ENCODE data around the gene IBA57. TPM values are rescaled to one million over a fixed set of nuclear protein-coding genes. Genes with fewer than 3 reads are reported as not detected.
"Not testable (repeated sequence)": the region's sequence is repeated elsewhere in the genome, so short reads cannot be mapped to it uniquely, and the experiment has no call there.

The IBA57 gene
- total and polyA plus RNA-seq, 8 donors = 5.3 to 13.5 (median 7.1) TPM

- peaks cover 0 to 22% of the 10 kb centered on the region in 2 donors for H3K4me1 ChIP-seq
- intact Hi-C loops (cut with DNase I) = no loop called here
- H3K36me3 ChIP-seq = peaks cover 0 to 6% of the 10 kb centered on the region in 2 donors
- DNase-seq = no peak
- no peaks in the 10 kb centered on the region for H3K27me3 ChIP-seq
- H3K9me3 ChIP-seq = peaks cover 0 to 2% of the 10 kb centered on the region in 2 donors
- H3K4me3 ChIP-seq = no peak overlapping the region
- no peak overlapping the region for H3K27ac ChIP-seq
- no peak for TF ChIP-seq CTCF (IDR thresholded peaks at IDR 0.05)
- no peak for ATAC-seq
Observed at GRCh38 chr1:228172591-228173527, 7.3 kb downstream of the IBA57 start.

- ATAC-seq; H3K27ac ChIP-seq; intact Hi-C loops (cut with DNase I); H3K36me3 ChIP-seq; H3K9me3 ChIP-seq; H3K27me3 ChIP-seq; H3K4me3 ChIP-seq: not testable (repeated sequence)
- peaks cover 0 to 31% of the 10 kb centered on the region in 2 donors for H3K4me1 ChIP-seq
- DNase-seq = peak in 1 of 4 donors; percentile 85
Observed at GRCh38 chr1:228173528-228174481, 8.2 kb downstream of the IBA57 start.

GRCh38 chr1:228174482-228175315 is 9.1 kb downstream of the IBA57 start:
- peak overlapping the region in 1 of 2 donors; percentile 22 for H3K4me3 ChIP-seq
- H3K4me1 ChIP-seq = peaks cover 0 to 32% of the 10 kb centered on the region in 2 donors
- intact Hi-C loops (cut with DNase I) = no loop called here
- H3K9me3 ChIP-seq = peaks cover 0 to 2% of the 10 kb centered on the region in 2 donors
- DNase-seq (peak in 2 of 4 donors; percentile 35 to 83), ATAC-seq (no peak)
- peaks cover 0 to 6% of the 10 kb centered on the region in 2 donors for H3K36me3 ChIP-seq
- no peaks in the 10 kb centered on the region for H3K27me3 ChIP-seq
- no peak for TF ChIP-seq CTCF (IDR thresholded peaks at IDR 0.05)
- H3K27ac ChIP-seq = peak overlapping the region in 1 of 2 donors; percentile 48

GRCh38 chr1:228175316-228176023 is 9.9 kb downstream of the IBA57 start:
- Histone ChIP-seq H3K9me3 (peaks cover 0 to 2% of the 10 kb centered on the region in 2 donors), H3K4me1 (peaks cover 0 to 32% of the 10 kb centered on the region in 2 donors), H3K4me3 (peak overlapping the region in 1 of 2 donors; percentile 22), H3K27ac (peak overlapping the region; percentile 39 to 48), H3K27me3 (no peaks in the 10 kb centered on the region), H3K36me3 (peaks cover 0 to 6% of the 10 kb centered on the region in 2 donors)
- ATAC-seq (no peak), DNase-seq (peak in 2 of 4 donors; percentile 31 to 73)
- TF ChIP-seq CTCF (IDR thresholded peaks at IDR 0.05) = no peak
- intact Hi-C loops (cut with DNase I) = no loop called here
